HFFc6 (cell line): Measurements from ENCODE around the gene PDZD8. TPM values are rescaled to one million over a fixed set of nuclear protein-coding genes. Genes with fewer than 3 reads are reported as not detected.

Source experiments
- DNase-seq: peaks from one replicate; pipeline ENCODE4 v3.0.0-alpha.2; 2018
- H3K27ac Mint-ChIP-seq: 2 replicates; pipeline ENCODE4 v1.8.0; 2020; ENCODE audit warnings: mild to moderate bottlenecking, mixed read lengths
- H3K27me3 Mint-ChIP-seq: 2 replicates; pipeline ENCODE4 v1.8.0; 2021; ENCODE audit warnings: mild to moderate bottlenecking, moderate library complexity, mixed read lengths; ENCODE audit not compliant: insufficient read depth
- H3K36me3 Mint-ChIP-seq: 2 replicates; pipeline ENCODE4 v1.8.0; 2021; ENCODE audit warnings: low read depth, mixed read lengths
- H3K4me1 Mint-ChIP-seq: 2 replicates; pipeline ENCODE4 v1.8.0; 2020; ENCODE audit warnings: low read depth, mixed read lengths
- H3K4me3 Mint-ChIP-seq: 2 replicates; pipeline ENCODE4 v1.8.0; 2020; ENCODE audit warnings: mild to moderate bottlenecking, moderate library complexity, mixed read lengths
- H3K9me3 Mint-ChIP-seq: 2 replicates; pipeline ENCODE4 v1.8.0; 2020; ENCODE audit warnings: mild to moderate bottlenecking, mixed read lengths
- total RNA-seq, 6 experiments: library from RNA; stranded (reverse); fragmentation: NEBNext Ultra II Directional; extraction: Animal tissue kit (Norgen Biotek cat#: 25700); gene quantifications; 2 replicates in 1 of 6; 3 replicates in 5 of 6; pipeline ENCODE4 v1.2.3, GENCODE V29; 2021
- TF ChIP-seq, protein P1 (sequence below): fragments of 200-600 bp; sonication (generic); IDR thresholded peaks from 2 replicates; pipeline ENCODE4 v1.5.0; 2021; ENCODE audit warnings: antibody characterized with exemption, mild to moderate bottlenecking

Gene PDZD8
- total RNA-seq, 6 experiments from 2014 or later: 29.9 to 32.5 (median 31.5) TPM

DNA sequence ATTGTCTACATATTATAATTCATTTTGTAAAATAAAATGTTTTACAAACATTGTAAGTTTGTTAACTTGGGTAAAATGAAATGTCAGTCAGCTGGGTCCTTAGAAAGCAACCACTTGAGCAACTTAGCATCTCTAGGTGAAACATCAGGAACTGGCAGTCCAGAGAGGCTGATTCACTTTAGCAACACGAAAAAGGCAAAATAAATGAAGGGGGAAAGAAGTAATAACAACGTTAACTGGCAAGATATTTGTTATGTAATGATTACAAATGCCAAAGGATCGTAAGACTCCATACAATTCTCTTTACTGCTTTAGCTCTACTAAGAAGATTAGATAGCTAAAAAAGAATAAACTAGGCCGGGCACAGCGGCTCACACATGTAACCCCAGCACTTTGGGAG lies 5.0 kb downstream of the PDZD8 start:
- 0 out of 2 replicates have a peak overlapping the region, but pooled peaks have one; percentile 5 for H3K27ac Mint-ChIP-seq
- DNase-seq: peak; percentile 24

DNA sequence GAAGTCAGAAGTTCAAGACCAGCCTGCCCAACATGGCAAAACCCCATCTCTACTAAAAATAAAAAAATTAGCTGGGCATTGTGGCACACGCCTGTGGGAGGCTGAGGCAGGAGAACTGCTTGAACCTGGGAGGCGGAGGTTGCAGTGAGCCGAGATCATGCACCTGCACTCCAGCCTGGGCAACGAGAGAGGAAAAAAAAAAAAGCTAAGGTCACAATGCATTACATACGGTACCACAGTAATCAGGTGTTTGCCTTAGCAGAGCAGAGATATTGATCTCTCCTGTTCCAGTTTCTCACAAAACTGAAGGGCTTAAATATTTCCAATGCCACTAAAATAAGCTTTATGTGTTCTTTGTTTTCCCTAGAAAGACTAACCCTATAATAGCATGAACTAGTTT lies 7.5 kb downstream of the PDZD8 start:
- Mint-ChIP-seq H3K36me3 (no peaks in the 10 kb centered on the region), H3K9me3 (no peaks in the 10 kb centered on the region), H3K4me3 (no peak overlapping the region), H3K27me3 (no peaks in the 10 kb centered on the region), H3K27ac (no peak overlapping the region), H3K4me1 (peaks cover 59% of the 10 kb centered on the region)
- TF ChIP-seq, protein P1, sequence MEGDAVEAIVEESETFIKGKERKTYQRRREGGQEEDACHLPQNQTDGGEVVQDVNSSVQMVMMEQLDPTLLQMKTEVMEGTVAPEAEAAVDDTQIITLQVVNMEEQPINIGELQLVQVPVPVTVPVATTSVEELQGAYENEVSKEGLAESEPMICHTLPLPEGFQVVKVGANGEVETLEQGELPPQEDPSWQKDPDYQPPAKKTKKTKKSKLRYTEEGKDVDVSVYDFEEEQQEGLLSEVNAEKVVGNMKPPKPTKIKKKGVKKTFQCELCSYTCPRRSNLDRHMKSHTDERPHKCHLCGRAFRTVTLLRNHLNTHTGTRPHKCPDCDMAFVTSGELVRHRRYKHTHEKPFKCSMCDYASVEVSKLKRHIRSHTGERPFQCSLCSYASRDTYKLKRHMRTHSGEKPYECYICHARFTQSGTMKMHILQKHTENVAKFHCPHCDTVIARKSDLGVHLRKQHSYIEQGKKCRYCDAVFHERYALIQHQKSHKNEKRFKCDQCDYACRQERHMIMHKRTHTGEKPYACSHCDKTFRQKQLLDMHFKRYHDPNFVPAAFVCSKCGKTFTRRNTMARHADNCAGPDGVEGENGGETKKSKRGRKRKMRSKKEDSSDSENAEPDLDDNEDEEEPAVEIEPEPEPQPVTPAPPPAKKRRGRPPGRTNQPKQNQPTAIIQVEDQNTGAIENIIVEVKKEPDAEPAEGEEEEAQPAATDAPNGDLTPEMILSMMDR: no peak
- no peak for DNase-seq

More for the DNA sequence above, 5.0 kb downstream of the PDZD8 start:
- Mint-ChIP-seq H3K9me3 (no peaks in the 10 kb centered on the region), H3K27me3 (no peaks in the 10 kb centered on the region; the same call in 1 of the 2 replicates), H3K36me3 (no peaks in the 10 kb centered on the region), H3K4me3 (no peak overlapping the region), H3K4me1 (peaks cover 43% of the 10 kb centered on the region)
- TF ChIP-seq, protein P1: no peak

- Mint-ChIP-seq H3K36me3 (no peaks in the 10 kb centered on the region), H3K9me3 (no peaks in the 10 kb centered on the region), H3K4me1 (peaks cover 59% of the 10 kb centered on the region), H3K27ac (peak overlapping the region; percentile 9; the same call in 1 of the 2 replicates), H3K27me3 (no peaks in the 10 kb centered on the region), H3K4me3 (no peak overlapping the region)
- TF ChIP-seq, protein P1: no peak
- DNase-seq: no peak
Observed at GRCh38 chr10:117366741-117367140, 8.5 kb downstream of the PDZD8 start.

DNA sequence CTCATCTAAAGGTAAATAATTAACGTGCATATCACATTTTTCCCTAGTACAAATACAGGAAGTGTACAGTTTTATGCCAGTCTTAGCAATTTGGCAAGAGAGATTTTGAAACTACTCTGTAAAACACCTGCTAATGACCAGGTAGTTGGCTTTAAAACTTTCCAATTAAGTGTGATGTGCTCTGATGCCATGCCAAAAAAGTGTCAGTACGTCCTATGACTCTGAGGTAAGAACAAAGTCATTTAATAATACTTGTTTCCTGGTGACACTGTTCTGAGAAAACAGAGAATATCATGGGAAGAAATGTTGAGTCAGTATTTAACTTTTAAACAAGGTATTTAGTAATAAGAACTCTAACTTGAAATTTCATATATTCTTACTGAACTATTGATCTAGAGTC lies 9.6 kb downstream of the PDZD8 start:
- Mint-ChIP-seq H3K9me3 (no peaks in the 10 kb centered on the region), H3K4me1 (peaks cover 67% of the 10 kb centered on the region), H3K27me3 (no peaks in the 10 kb centered on the region), H3K4me3 (no peak overlapping the region), H3K36me3 (no peaks in the 10 kb centered on the region), H3K27ac (no peak overlapping the region)
- no peak for DNase-seq
- TF ChIP-seq, protein P1: no peak

DNA sequence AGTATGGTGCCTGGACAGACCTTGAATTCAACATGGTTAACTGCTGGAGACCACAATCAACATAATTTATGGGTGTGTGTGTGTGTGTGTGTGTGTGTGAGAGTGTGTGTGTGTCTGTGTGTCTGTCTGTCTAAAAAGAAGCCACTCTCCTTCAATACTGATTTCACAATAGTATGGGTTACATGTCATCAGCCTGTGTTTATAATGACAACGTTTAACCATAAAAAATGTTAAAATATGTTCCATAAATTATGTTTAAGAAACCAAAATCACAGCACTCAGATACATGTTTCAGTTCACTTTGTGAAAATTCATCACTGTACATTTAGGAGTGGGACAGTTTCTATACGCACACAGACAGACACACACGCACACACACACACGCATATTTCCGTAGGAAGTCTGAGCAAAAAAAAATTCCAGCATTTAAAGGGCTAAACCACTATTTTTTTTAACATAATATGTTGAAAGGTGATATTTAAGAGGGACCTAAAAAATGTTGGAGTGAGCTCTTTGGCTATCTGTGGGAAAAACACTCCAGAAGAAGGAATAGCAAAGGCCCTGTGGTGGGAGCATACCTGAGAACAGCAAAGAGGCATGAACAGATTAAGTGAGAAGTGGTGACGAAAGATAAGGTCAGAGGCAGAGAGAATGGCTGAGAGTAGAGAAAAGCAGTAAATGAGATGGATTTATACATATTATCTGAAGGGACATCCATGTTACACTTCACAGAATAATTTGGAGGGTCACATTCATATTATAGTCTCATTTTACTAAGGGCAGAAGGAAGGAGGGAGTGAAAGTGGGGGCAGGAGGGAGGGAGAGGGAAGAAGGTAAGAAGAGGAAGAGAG lies 10.9 kb downstream of the PDZD8 start:
- H3K27me3 Mint-ChIP-seq: no peaks in the 10 kb centered on the region
- H3K9me3 Mint-ChIP-seq: no peaks in the 10 kb centered on the region
- no peak overlapping the region for H3K4me3 Mint-ChIP-seq
- no peak for DNase-seq
- peaks cover 65% of the 10 kb centered on the region for H3K4me1 Mint-ChIP-seq
- TF ChIP-seq, protein P1: no peak
- H3K36me3 Mint-ChIP-seq: no peaks in the 10 kb centered on the region
- H3K27ac Mint-ChIP-seq: peak overlapping the region; percentile 17; the same call in 1 of the 2 replicates
